Suppressor macrophage treated with lipopolysaccharide for 4 hours (primary cell): ENCODE results near the gene ATP5F1C.
A peak's percentile ranks its signal among the peaks of the same experiment; 100 is the strongest.
"Not testable (repeated sequence)": the region's sequence is repeated elsewhere in the genome, so short reads cannot be mapped to it uniquely, and the experiment has no call there.

ENCODE experiments used
- DNase-seq: peaks from one replicate; pipeline ENCODE4 v3.0.0-alpha.2; 2020

Gene ATP5F1C

GRCh38 chr10:7787857-7788638, at the start of gene ATP5F1C, which contains the start of gene KIN:
Gene ATP5F1C, plus strand, starts transcription at chr10:7788177. Its CDS starts 31 bp downstream, at chr10:7788208.
Gene KIN, minus strand, starts transcription at chr10:7787993. Its CDS starts 60 bp downstream, at chr10:7787933.
- peak; percentile 99 for DNase-seq

GRCh38 chr10:7738536-7739407, 49.2 kb upstream of the ATP5F1C start:
- no peak for DNase-seq

GRCh38 chr10:7744307-7744706, 43.7 kb upstream of the ATP5F1C start:
- no peak for DNase-seq

DNA sequence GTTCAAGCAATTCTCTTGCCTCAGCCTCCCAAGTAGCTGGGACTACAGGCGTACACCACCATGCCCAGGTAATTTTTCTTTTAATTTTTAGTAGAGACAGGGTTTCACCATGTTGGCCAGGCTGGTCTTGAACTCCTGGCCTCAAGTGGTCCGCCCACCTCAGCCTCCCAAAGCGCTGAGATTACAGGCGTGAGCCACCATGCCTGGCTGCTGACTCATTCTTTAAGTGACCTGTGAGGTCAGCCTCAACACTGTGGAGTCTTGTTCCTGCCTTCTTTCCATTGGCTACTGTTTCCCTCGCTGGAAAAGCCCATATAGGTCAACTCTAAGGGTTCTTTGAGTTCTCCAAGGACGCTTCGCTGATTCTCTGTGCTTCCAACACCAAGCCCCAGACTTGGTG, 39.3 kb upstream of the ATP5F1C start:
- not testable (repeated sequence) for DNase-seq

DNA sequence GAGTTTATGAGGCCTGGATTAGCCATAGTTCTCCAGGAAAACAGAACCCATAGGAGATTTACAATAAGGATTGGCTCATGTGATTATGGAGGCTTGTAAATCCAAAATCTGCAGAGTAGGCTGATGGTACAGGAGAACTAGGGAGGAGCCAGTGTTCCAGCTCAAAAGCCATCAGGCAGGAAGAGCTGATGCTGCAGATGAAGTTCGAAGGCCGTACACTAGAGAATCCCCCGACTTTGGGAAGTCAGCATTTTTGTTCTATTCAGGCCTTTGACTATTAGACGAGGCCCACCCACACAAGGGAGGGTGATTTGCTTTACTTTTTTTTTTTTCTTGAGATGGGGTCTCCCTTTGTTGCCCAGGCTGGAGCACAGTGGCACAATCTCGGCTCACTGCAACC, 37.8 kb upstream of the ATP5F1C start:
- no peak for DNase-seq

- no peak for DNase-seq
Measured at GRCh38 chr10:7752251-7752650, 35.7 kb upstream of the ATP5F1C start.

- DNase-seq: no peak
Measured at GRCh38 chr10:7755103-7755502, 32.9 kb upstream of the ATP5F1C start.

- peak; percentile 30 for DNase-seq
Measured at GRCh38 chr10:7756360-7756992, 31.5 kb upstream of the ATP5F1C start.

DNA sequence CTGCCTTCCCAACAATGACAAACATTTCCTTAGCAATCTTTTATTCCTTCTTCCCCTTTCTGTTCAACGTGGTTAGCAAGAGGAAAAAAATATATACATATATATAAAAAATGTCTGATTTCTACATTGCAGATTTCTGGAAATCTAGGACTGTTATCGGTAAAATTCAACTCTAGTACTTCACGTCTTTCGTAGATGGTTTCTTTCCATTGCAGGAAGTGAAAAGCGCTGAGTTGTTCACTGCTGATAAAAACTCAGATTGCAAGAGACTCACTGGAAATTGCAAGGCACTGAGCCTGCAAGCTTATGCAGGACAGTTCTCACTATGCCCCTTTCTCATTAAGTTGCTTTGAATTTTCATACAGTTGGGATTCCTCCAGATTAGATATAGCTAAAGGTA, 24.0 kb upstream of the ATP5F1C start:
- peak; percentile 33 for DNase-seq

DNA sequence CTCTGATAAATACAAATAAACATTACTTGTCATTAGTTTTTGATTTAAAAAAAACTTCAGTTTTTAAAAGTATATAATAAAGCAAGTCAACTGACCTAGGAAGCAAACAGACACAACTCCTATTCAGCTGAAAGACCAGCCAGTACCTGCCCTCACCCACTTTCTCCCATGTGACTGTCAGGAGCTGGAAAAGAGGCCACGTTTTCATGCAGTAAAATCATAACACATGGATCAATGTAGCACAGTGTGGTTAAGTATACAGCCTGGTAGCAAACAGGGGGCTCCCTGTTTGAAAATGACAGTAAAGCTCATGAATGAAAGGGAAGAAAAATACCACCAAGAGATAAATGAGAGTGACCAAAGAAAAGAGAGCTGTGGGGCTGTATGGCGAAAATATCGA, 21.7 kb upstream of the ATP5F1C start:
- DNase-seq: no peak

DNA sequence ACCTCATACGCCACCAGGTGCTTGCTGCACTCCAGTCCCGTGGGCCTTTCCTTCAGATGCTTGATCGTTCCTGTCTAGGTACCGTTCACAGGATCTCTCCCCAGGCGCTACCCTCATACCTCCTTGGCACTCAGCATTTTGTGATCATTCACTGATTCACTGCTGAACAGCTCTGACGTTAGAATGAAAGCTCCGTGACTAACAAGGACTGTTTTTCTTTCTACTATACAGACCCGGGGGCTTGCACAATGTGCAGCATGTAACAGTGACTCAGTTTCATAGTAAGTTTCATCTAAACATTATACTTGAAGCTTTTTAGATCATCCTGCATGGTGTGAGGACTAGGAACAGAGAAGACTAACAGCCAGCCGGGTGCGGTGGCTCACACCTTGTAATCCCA, 20.8 kb upstream of the ATP5F1C start:
- DNase-seq: no peak

DNA sequence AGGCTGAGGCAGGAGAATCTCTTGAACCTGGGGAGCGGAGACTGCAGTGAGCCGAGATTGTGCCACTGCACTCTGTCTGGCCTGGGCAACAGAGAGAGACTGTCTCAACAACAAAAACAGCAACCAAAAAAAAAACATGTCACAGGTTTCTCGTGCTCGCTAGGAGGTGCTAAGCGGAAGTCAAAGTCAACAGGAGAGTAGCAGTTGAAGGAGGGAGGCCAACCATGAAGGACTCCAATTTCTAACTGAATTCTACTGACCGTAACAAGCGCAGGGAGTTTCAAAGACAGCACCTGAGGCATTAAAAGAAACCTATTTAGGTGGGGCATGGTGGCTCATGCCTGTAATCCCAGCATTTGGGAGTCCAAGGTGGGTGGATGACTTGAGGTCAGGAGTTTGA, 19.6 kb upstream of the ATP5F1C start:
- DNase-seq: no peak

GRCh38 chr10:7773845-7774801, 13.9 kb upstream of the ATP5F1C start:
- no peak for DNase-seq

- no peak for DNase-seq
Measured at GRCh38 chr10:7776777-7777176, 11.2 kb upstream of the ATP5F1C start.

- not testable (repeated sequence) for DNase-seq
Measured at GRCh38 chr10:7782194-7782593, 5.8 kb upstream of the ATP5F1C start.

GRCh38 chr10:7786430-7786829, 1.5 kb upstream of the ATP5F1C start:
- peak; percentile 27 for DNase-seq

- peak; percentile 33 for DNase-seq
Measured at GRCh38 chr10:7787150-7787856, 674 bp upstream of the ATP5F1C start.

DNA sequence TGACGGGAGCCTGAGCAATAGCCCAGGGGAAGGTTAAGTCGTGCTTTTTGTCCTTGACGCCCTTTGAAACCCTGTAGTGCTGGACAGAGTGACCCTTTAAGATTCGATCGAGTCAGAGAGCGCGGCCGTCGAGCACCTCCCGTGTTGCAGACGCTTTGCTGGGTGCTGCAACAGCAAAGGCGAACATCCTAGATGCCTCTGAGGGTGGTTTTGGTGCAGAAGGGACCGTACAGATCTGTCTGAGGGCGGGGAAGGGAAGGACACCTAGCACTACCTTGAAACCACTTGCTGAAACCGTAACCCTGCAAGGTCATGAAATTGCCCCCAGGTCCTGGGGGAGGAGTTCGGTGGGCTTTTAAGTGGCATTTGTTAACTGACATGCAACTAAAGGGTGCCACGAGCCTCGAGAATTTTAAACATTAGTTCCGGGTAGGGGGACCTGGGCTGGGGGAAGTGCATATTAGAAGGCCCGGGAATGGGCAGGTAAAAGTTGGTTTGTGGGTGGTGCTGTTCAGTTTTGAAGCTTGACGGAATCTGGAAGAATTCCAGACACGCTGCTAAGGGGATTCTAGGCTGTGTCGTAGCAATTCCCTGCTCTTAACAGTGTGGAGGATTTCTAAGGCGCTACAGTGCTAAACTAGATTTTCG, 786 bp downstream of the ATP5F1C start:
- DNase-seq: no peak

DNA sequence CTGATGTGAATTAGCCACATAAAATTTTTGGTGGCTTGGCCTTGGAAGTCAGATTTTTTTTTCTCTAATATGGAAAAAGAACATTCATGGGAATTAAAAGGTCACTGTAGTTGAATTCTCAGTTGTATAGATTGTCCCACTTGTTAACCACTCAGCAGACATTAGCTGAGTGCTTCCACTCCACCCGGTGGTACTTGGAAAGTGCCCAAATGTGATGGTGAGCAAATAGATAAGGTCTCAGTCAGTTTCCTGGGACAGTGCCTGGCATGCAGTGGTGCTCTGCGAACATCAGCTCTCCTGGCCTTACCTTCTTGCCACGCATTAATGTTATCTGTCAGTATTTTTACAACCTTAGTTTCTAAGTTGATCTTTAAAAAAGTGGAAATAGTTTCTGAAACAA, 1.4 kb downstream of the ATP5F1C start:
- DNase-seq: no peak

- DNase-seq: no peak
Measured at GRCh38 chr10:7792541-7792940, 4.6 kb downstream of the ATP5F1C start.
